Neural crest cell (in vitro differentiated cells): ENCODE results near the gene ADARB1. TPM values are rescaled to one million over a fixed set of nuclear protein-coding genes. Genes with fewer than 3 reads are reported as not detected.

ENCODE experiments used
- DNase-seq: peaks from one replicate; pipeline ENCODE4 v3.0.0; 2021; ENCODE audit warnings: low read depth, mixed read lengths, low spot score
- H3K27ac Mint-ChIP-seq: one replicate; pipeline ENCODE4 v1.8.0; 2021; ENCODE audit warnings: mild to moderate bottlenecking, mixed read lengths; ENCODE audit not compliant: unreplicated experiment
- H3K27me3 Mint-ChIP-seq: 2 replicates; pipeline ENCODE4 v1.8.0; 2021; ENCODE audit warnings: low read depth, mild to moderate bottlenecking, mixed read lengths
- H3K36me3 Mint-ChIP-seq: 2 replicates; pipeline ENCODE4 v1.8.0; 2021; ENCODE audit warnings: low read depth, mild to moderate bottlenecking, mixed read lengths
- H3K4me1 Mint-ChIP-seq: 2 replicates; pipeline ENCODE4 v1.8.0; 2021; ENCODE audit warnings: mixed read lengths
- H3K4me3 Mint-ChIP-seq: one replicate; pipeline ENCODE4 v1.8.0; 2021; ENCODE audit warnings: mild to moderate bottlenecking, mixed read lengths
- H3K9me3 Mint-ChIP-seq: 2 replicates; pipeline ENCODE4 v1.8.0; 2021; ENCODE audit warnings: mixed read lengths
- CTCF ChIP-seq: fragments of 200-600 bp; sonication (generic); conservative IDR thresholded peaks from 2 replicates; pipeline ENCODE4 v1.5.0; 2021; ENCODE audit warnings: antibody characterized with exemption, mild to moderate bottlenecking
- total RNA-seq: library from RNA; stranded (reverse); gene quantifications from 2 replicates; pipeline ENCODE4 v1.2.1, GENCODE V29; 2021

The ADARB1 gene
- total RNA-seq, 1 donor from 2014 or later, result 21.0 TPM

DNA sequence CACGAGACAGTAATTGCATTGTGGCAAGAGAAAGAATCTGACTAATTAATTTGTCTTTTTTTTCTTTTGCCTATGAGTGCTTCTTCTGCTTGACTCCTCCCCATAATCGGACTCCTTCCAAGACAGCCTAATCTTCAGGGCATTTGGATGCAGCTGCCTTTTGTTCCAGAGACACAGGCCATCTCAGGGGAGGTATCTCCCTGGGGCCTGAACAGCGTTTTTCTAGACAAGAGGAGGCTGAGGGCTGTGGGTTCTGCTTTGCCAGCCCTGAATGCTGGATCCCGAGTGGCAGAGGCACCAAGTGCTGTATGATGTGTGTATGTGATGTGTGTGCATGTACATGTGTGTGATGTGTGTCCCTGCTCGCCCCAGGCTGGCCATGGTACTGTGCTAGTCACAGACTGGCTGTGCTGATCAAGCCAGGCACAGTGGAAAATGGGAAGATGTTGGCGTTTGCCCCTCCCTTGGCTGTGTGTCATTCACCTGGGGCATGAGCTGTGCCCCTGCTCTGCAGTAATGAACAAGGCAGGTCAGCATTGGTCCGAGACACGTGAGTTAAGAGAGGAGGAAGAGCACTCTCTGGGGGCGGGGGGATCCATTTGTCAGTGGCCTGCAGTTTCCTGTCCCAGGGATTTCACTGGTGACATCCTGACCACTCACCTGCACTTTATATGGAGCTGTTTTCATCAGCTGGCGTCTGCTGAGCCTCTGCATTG, 77.2 kb downstream of the ADARB1 start:
- H3K27me3 Mint-ChIP-seq, result no peaks in the 10 kb centered on the region
- DNase-seq, result no peak

DNA sequence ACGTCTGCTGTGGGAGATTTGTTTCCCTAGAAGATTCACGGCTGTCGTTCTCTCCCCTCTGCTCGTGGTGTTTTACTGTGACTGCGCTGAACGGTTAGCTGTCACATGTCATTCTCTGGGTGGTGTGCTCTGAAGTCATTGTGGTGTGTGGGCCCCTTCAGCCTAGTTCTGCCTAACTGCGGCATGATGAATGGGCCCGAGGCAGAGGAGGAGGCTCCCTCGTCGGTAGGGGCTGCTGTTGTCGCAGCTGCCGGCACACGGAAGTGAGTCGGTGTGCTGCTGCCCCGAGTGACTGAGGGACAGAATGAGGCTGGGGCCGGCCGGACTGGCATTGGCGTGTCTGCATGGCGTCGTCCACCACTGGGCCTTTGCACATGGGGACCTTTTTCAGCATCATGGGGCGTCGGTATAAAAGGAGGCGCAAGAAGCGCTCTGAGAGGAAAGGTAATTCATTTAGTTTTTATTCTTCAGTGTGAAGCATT, 77.9 kb downstream of the ADARB1 start:
- Mint-ChIP-seq H3K36me3 (peaks cover 4% of the 10 kb centered on the region), H3K27ac (peak overlapping the region; percentile 10), H3K4me3 (no peak overlapping the region), H3K9me3 (peaks cover 3% of the 10 kb centered on the region), H3K4me1 (peaks cover 36% of the 10 kb centered on the region), H3K27me3 (no peaks in the 10 kb centered on the region)
- peak; percentile 50 for TF ChIP-seq CTCF
- peak; percentile 51 for DNase-seq

More for the DNA sequence above, 77.2 kb downstream of the ADARB1 start:
- Mint-ChIP-seq H3K27ac (peak overlapping the region; percentile 22), H3K9me3 (peaks cover 3% of the 10 kb centered on the region), H3K4me1 (peaks cover 35% of the 10 kb centered on the region), H3K36me3 (peaks cover 4% of the 10 kb centered on the region), H3K4me3 (no peak overlapping the region)
- no peak for TF ChIP-seq CTCF

- H3K27ac Mint-ChIP-seq, result no peak overlapping the region
- peaks cover 3% of the 10 kb centered on the region for H3K9me3 Mint-ChIP-seq
- peaks cover 49% of the 10 kb centered on the region for H3K4me1 Mint-ChIP-seq
- DNase-seq, result no peak
- H3K4me3 Mint-ChIP-seq, result no peak overlapping the region
- H3K27me3 Mint-ChIP-seq, result no peaks in the 10 kb centered on the region
- peaks cover 4% of the 10 kb centered on the region for H3K36me3 Mint-ChIP-seq
- TF ChIP-seq CTCF, result no peak
Measured at GRCh38 chr21:45153358-45154318, 79.3 kb downstream of the ADARB1 start.

DNA sequence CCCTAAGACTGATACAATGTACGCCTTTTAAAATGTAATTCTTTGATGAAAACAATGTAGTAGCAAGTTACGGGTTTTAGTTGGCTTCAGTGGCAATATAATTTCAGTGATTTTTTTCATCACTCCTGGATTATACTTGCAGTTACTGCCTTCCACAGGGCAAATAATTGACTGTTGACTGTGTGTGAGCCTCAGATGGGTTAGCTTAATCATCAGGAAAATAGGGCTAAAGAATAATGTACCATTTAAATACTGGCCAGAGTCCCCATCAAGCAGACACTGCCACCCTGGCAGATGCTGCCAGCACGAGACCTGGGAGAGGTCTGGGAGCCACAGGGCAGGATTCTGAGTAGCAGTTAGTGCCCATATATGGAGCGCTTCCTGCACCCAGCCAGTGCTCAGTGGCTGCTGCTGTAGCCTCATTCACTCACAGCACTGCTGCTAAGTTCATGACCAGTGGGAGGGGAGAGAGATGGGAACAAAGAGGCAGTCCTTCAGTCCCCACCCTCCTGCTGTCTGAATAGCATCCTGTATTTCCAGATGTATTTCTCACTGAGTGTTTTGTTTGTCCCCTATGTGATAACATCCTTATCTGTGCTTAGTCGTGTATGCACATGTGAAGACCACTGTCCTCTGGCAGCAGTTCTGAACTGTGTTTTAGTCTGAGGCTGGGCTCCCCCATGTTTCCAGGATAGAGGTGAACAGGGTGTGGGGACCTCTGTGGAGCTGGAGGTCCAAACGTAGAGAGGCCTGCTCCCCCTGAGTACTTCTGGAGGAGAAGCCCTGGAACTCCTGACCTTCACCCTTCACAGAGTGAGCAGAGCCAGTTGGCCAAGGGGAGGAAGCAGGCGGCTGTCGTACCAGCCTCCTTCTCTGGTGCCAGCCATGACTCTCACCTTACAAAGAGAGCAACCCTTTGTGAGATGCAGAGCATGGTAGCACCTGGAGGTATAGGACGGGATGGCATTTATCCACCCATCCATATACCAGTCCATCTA, 80.4 kb downstream of the ADARB1 start:
- Mint-ChIP-seq H3K9me3 (peaks cover 3% of the 10 kb centered on the region), H3K27me3 (no peaks in the 10 kb centered on the region), H3K27ac (peak overlapping the region; percentile 91), H3K4me3 (no peak overlapping the region), H3K36me3 (peaks cover 4% of the 10 kb centered on the region), H3K4me1 (peaks cover 56% of the 10 kb centered on the region)
- no peak for DNase-seq
- no peak for TF ChIP-seq CTCF

GRCh38 chr21:45155910-45156309, 81.5 kb downstream of the ADARB1 start:
- H3K36me3 Mint-ChIP-seq, result peaks cover 4% of the 10 kb centered on the region
- TF ChIP-seq CTCF, result no peak
- peaks cover 51% of the 10 kb centered on the region for H3K4me1 Mint-ChIP-seq
- no peak for DNase-seq
- H3K4me3 Mint-ChIP-seq, result no peak overlapping the region
- H3K27ac Mint-ChIP-seq, result no peak overlapping the region
- no peaks in the 10 kb centered on the region for H3K27me3 Mint-ChIP-seq
- H3K9me3 Mint-ChIP-seq, result peaks cover 3% of the 10 kb centered on the region
